Uterus (tissue), 4 donors: ENCODE data around the gene TMEM140. TPM values are rescaled to one million over a fixed set of nuclear protein-coding genes. Genes with fewer than 3 reads are reported as not detected.

Experiments
- DNase-seq, 2 donors: peaks; one replicate each; pipeline ENCODE4 v3.0.0-alpha.2; 2019 to 2020
- H3K27ac ChIP-seq, 2 donors: fragments of 200-600 bp; sonication (generic); 1 replicate in 1 of 2; 2 replicates in 1 of 2; pipeline ENCODE4 v1.5.1; 2016 to 2018
- H3K27me3 ChIP-seq, 2 donors: fragments of 200-600 bp; sonication (generic); one replicate each; pipeline ENCODE4 v1.5.1; 2018 to 2019; ENCODE audit warnings: control low read depth in 1 of 2
- H3K36me3 ChIP-seq, 2 donors: fragments of 200-600 bp; sonication (generic); one replicate each; pipeline ENCODE4 v1.5.1; 2019; ENCODE audit warnings: control low read depth in 1 of 2
- H3K4me1 ChIP-seq, 2 donors: fragments of 200-600 bp; sonication (generic); one replicate each; pipeline ENCODE4 v1.5.1; 2018 to 2019; ENCODE audit warnings: control low read depth in 1 of 2
- H3K4me3 ChIP-seq, 2 donors: fragments of 200-600 bp; sonication (generic); 1 replicate in 1 of 2; 2 replicates in 1 of 2; pipeline ENCODE4 v1.5.1; 2018 to 2019; ENCODE audit warnings: mild to moderate bottlenecking in 1 of 2
- H3K9me3 ChIP-seq, 2 donors: fragments of 200-600 bp; sonication (generic); one replicate each; pipeline ENCODE4 v1.5.1; 2019; ENCODE audit warnings: control low read depth in 1 of 2
- POLR2A ChIP-seq, 2 donors: fragments of 450-650 bp; IDR thresholded peaks; one replicate each; pipeline ENCODE4 v1.6.1; 2016; ENCODE audit warnings: antibody characterized with exemption in 2 of 2, mild to moderate bottlenecking in 1 of 2, moderate library complexity in 1 of 2
- intact Hi-C: fragments of 100-400 bp; cut with DNase I; formaldehyde crosslinking; loops from one replicate; pipeline ENCODE4 v1.15.1; 2023; ENCODE audit warnings: low total_unique reads
- total RNA-seq, 4 donors: library from RNA; depleted of rRNA in 3 of 4; stranded (reverse); fragments of >200 nt in 3 of 4; gene quantifications; one replicate each; pipeline versions ENCODE4 v1.1.0 to v1.2.4, GENCODE V29; 2014 to 2023
- TF ChIP-seq, protein P1 (sequence below), 4 experiments: fragments of 200-600 bp in 2 of 4; fragments of 450-650 bp in 2 of 4; sonication (generic) in 2 of 4; IDR thresholded peaks; one replicate each; pipeline ENCODE4 v1.5.1; 2016 to 2019; ENCODE audit warnings: antibody characterized with exemption in 4 of 4, mild to moderate bottlenecking in 2 of 4, moderate library complexity in 1 of 4
- donor health status: DM: yes; HTN: yes; CAD: no.

TMEM140 gene
- total RNA-seq, 4 donors from 2014 or later, result 5.9 to 30.0 (median 17.9) TPM

DNA sequence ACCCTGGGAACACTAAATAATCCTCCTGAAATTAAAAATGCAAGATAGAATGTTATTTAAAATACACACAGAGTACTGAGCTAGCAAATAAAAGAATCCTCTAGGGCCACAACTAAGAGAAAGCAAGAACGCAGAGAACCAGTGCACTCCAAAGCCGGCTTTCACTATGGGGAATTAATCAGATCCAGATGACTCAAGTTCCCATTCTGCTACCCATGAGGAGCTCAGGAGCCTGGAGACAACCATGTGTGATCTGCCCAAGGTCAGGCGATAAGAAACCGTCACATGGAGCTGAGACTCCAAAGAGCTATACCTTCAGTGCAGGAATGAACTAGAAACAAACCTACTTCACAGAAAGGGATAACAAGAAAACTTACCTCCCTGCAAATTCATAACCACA, 42.1 kb downstream of the TMEM140 start:
- intact Hi-C loops, result no loop called here
- DNase-seq, result no peak
- TF ChIP-seq, protein P1, sequence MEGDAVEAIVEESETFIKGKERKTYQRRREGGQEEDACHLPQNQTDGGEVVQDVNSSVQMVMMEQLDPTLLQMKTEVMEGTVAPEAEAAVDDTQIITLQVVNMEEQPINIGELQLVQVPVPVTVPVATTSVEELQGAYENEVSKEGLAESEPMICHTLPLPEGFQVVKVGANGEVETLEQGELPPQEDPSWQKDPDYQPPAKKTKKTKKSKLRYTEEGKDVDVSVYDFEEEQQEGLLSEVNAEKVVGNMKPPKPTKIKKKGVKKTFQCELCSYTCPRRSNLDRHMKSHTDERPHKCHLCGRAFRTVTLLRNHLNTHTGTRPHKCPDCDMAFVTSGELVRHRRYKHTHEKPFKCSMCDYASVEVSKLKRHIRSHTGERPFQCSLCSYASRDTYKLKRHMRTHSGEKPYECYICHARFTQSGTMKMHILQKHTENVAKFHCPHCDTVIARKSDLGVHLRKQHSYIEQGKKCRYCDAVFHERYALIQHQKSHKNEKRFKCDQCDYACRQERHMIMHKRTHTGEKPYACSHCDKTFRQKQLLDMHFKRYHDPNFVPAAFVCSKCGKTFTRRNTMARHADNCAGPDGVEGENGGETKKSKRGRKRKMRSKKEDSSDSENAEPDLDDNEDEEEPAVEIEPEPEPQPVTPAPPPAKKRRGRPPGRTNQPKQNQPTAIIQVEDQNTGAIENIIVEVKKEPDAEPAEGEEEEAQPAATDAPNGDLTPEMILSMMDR (IDR thresholded peaks at IDR 0.05), result no peak
- no peak for TF ChIP-seq POLR2A (IDR thresholded peaks at IDR 0.05)
- H3K9me3 ChIP-seq, result no peaks in the 10 kb centered on the region
- no peaks in the 10 kb centered on the region for H3K36me3 ChIP-seq
- H3K4me3 ChIP-seq, result no peak overlapping the region
- no peak overlapping the region for H3K27ac ChIP-seq
- no peaks in the 10 kb centered on the region for H3K27me3 ChIP-seq
- H3K4me1 ChIP-seq, result no peaks in the 10 kb centered on the region

DNA sequence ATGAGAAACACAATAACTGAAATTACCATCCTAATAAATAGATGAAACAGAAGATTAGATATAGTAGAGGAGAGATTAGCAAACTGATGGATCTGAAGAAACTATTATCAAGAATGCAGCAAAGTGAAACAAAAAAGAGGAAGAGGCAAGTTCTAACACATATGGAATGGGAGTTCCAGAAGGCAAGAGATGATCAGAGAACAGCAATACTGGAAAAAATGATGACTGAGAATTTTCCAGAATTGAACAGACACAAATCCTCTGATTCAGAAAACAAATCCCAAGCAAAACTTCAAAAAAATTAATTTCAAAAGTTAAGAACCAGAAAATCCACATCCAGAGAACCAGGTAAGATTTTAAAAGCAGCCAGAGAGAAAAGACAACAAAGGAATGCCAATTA, 42.8 kb downstream of the TMEM140 start:
- intact Hi-C loops, result no loop called here
- Histone ChIP-seq H3K9me3 (no peaks in the 10 kb centered on the region), H3K4me3 (no peak overlapping the region), H3K4me1 (no peaks in the 10 kb centered on the region), H3K36me3 (no peaks in the 10 kb centered on the region), H3K27me3 (no peaks in the 10 kb centered on the region), H3K27ac (no peak overlapping the region)
- no peak for DNase-seq
- TF ChIP-seq, protein P1 (IDR thresholded peaks at IDR 0.05), result no peak
- no peak for TF ChIP-seq POLR2A (IDR thresholded peaks at IDR 0.05)

GRCh38 chr7:135192914-135193536, 45.2 kb downstream of the TMEM140 start:
- Histone ChIP-seq H3K27me3 (no peaks in the 10 kb centered on the region), H3K36me3 (no peaks in the 10 kb centered on the region), H3K4me3 (no peak overlapping the region), H3K27ac (no peak overlapping the region), H3K9me3 (no peaks in the 10 kb centered on the region), H3K4me1 (no peaks in the 10 kb centered on the region)
- TF ChIP-seq POLR2A (IDR thresholded peaks at IDR 0.05), result no peak
- TF ChIP-seq, protein P1 (IDR thresholded peaks at IDR 0.05), result no peak
- no peak for DNase-seq
- intact Hi-C loops, result no loop called here

GRCh38 chr7:135193615-135194081, 45.8 kb downstream of the TMEM140 start:
- no peak for TF ChIP-seq POLR2A (IDR thresholded peaks at IDR 0.05)
- TF ChIP-seq, protein P1 (IDR thresholded peaks at IDR 0.05), result no peak
- Histone ChIP-seq H3K4me1 (no peaks in the 10 kb centered on the region), H3K36me3 (no peaks in the 10 kb centered on the region), H3K27ac (no peak overlapping the region), H3K4me3 (no peak overlapping the region), H3K27me3 (no peaks in the 10 kb centered on the region), H3K9me3 (no peaks in the 10 kb centered on the region)
- no peak for DNase-seq
- intact Hi-C loops, result no loop called here

DNA sequence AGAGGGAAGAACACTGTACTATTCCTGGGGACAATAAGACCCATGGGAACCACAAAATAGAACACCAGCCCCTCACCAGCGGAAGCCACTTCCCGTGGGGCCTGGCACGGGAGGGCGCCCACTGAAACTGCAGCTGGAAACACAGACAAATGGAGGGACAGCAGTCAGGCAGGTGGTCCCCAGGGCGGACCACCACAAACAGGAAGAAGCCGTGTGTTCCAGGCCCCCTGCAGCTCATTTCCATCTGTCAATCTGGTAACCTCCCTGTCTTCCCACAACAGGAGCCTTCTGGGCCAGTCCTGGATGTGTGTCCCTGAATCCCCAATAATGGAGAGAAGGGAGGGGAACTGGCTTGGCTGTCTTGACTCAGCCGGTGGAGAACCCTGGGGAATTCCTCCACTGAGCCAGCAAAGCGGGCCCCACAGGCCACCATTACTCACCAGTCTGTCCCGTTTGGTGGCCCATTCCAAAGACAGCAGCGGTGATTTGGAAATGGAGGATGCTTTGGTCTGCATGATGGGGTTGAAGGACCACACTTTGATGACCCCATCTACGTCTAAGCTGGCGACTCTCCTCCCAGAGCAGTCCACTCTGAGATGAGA, 46.7 kb downstream of the TMEM140 start:
- no peak for TF ChIP-seq POLR2A (IDR thresholded peaks at IDR 0.05)
- TF ChIP-seq, protein P1 (IDR thresholded peaks at IDR 0.05), result no peak
- Histone ChIP-seq H3K4me3 (no peak overlapping the region), H3K9me3 (no peaks in the 10 kb centered on the region), H3K27ac (no peak overlapping the region), H3K4me1 (no peaks in the 10 kb centered on the region), H3K36me3 (no peaks in the 10 kb centered on the region), H3K27me3 (no peaks in the 10 kb centered on the region)
- no peak for DNase-seq
- intact Hi-C loops, result no loop called here
